Stimulated activated CD8-positive, alpha-beta memory T cell treated with anti-CD3 and anti-CD28 coated beads, Interleukin-15, amount 100 ng/mL, for 1 hour (primary cell): ENCODE results near the gene KRTAP1-5.
"Not testable (repeated sequence)": the region's sequence is repeated elsewhere in the genome, so short reads cannot be mapped to it uniquely, and the experiment has no call there.

Experiments
- DNase-seq: peaks from one replicate; pipeline ENCODE4 v3.0.0-alpha.2; 2020; ENCODE audit warnings: low read depth

Gene KRTAP1-5

GRCh38 chr17:41026715-41027471 lies at the start of gene KRTAP1-5:
TSS of gene KRTAP1-5 (minus strand) at chr17:41027208. CDS start at chr17:41027155, 53 bp downstream.
- DNase-seq = no peak

GRCh38 chr17:41076788-41077187 lies 49.8 kb upstream of the KRTAP1-5 start:
- DNase-seq = no peak

- no peak for DNase-seq
These were observed 46.7 kb upstream of the KRTAP1-5 start for GRCh38 chr17:41073676-41074075.

- DNase-seq = no peak
These were observed 44.8 kb upstream of the KRTAP1-5 start for GRCh38 chr17:41071606-41072360.

- DNase-seq = no peak
These were observed 42.0 kb upstream of the KRTAP1-5 start for GRCh38 chr17:41069031-41069430.

- no peak for DNase-seq
These were observed 40.3 kb upstream of the KRTAP1-5 start for GRCh38 chr17:41067281-41067680.

- no peak for DNase-seq
These were observed 39.0 kb upstream of the KRTAP1-5 start, which contains the start of gene KRTAP2-4 for GRCh38 chr17:41065829-41066624. TSS of gene KRTAP2-4 (minus strand) at chr17:41065879. CDS start at chr17:41065845, 34 bp downstream.

GRCh38 chr17:41065016-41065689 lies 38.1 kb upstream of the KRTAP1-5 start:
- not testable (repeated sequence) for DNase-seq

GRCh38 chr17:41064301-41064700 lies 37.3 kb upstream of the KRTAP1-5 start:
- DNase-seq = no peak

- no peak for DNase-seq
These were observed 36.4 kb upstream of the KRTAP1-5 start for GRCh38 chr17:41063449-41063848.

- no peak for DNase-seq
These were observed 35.0 kb upstream of the KRTAP1-5 start for GRCh38 chr17:41061964-41062363.

GRCh38 chr17:41060052-41060604 lies 33.1 kb upstream of the KRTAP1-5 start, which contains the start of gene KRTAP2-3:
TSS of gene KRTAP2-3 (minus strand) at chr17:41060114. CDS start at chr17:41060050, 64 bp downstream.
- no peak for DNase-seq

GRCh38 chr17:41059276-41060051 lies 32.5 kb upstream of the KRTAP1-5 start:
- DNase-seq = not testable (repeated sequence)

GRCh38 chr17:41058741-41059140 lies 31.7 kb upstream of the KRTAP1-5 start:
- no peak for DNase-seq

GRCh38 chr17:41057547-41057946 lies 30.5 kb upstream of the KRTAP1-5 start:
- DNase-seq = no peak

GRCh38 chr17:41055130-41055529 lies 28.1 kb upstream of the KRTAP1-5 start, which contains the start of gene KRTAP2-2:
TSS of gene KRTAP2-2 (minus strand) at chr17:41055230. CDS start at chr17:41055211, 19 bp downstream.
- not testable (repeated sequence) for DNase-seq

GRCh38 chr17:41054556-41054955 lies 27.5 kb upstream of the KRTAP1-5 start:
- not testable (repeated sequence) for DNase-seq

GRCh38 chr17:41054025-41054424 lies 27.0 kb upstream of the KRTAP1-5 start:
- DNase-seq = no peak

- DNase-seq = no peak
These were observed 25.6 kb upstream of the KRTAP1-5 start for GRCh38 chr17:41052566-41052965.

GRCh38 chr17:41049110-41049509 lies 22.1 kb upstream of the KRTAP1-5 start:
- DNase-seq = no peak
